GM18861 (cell line): Measurements from ENCODE around the gene IPPK.

Experiments
- ATAC-seq: cut with Tn5 transposase; IDR thresholded peaks from one replicate; pipeline ENCODE4 v1.9.1; 2021; ENCODE audit not compliant: unreplicated experiment

The IPPK gene

DNA sequence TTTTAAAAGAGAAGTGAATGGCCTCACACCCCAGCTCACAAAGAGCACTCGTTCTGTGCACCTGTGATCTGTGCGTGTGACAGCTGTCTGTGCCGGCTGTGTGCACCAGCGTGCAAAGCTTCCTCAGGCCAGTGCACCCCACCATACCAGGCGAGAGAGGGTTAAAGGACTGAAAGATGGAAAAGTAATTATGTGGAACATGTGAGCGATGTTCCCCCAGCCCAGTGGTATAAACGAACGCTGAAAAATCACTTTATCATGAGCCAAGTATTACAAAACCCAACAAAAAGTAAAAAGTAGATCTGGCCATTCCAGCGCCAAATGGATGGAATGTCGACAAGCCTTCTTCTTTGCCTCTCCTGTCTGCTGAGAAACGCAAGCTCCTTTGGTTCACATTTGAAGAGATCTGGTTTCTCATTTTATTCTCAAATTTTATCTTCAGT is 53.7 kb downstream of the IPPK start:
- no peak for ATAC-seq

DNA sequence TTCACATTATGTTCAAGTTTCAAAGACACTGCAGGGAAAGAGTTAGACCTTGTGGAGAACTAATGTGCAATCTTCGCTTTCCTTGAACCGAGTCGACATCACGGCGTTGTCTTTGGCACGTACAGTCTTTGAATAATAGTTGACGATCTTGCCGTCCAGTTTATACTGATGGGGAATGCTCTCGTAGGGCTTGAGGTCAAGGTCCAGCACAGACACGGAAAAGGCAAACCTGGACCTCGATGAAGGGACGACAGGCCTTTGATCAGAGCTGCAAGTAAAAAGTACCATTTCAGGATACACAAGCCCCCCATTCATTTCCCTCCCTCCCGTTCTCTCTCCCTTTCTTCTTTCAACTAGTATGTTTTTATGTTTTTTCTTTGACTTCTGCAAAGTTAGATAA is 54.1 kb downstream of the IPPK start:
- no peak for ATAC-seq

DNA sequence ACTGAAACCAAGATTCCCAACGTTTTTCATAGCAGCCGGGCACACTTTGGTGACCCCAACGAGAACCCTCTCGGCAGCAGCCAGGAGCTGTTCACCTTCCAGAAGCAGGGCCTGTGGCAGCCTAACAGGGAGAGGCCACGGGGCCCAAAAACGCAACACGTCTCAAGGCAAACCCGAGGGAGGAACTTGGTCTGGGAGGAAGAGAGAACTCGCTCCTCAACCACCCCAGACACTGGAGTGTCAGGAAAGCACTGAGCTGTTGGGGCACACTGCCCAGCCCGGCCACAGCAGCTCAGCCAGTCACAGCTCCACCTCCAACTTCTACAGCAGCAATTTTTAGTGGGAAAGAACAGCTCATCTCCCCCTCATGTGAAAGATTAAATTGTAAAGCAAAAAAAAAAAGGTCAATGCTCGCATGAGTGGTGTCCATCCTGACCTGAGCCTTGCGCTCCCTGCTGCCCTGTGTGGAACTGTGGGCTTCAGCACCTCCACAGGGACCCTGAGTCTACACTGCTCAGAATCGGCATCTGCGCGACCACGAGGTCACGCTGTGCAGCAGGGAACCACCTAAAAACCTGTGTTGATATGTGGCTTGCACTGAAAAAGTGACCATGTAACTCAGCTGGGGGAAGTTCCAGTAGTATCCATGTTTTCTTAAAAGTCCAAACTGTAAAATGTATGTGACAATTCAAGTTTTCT is 55.0 kb downstream of the IPPK start:
- no peak for ATAC-seq

DNA sequence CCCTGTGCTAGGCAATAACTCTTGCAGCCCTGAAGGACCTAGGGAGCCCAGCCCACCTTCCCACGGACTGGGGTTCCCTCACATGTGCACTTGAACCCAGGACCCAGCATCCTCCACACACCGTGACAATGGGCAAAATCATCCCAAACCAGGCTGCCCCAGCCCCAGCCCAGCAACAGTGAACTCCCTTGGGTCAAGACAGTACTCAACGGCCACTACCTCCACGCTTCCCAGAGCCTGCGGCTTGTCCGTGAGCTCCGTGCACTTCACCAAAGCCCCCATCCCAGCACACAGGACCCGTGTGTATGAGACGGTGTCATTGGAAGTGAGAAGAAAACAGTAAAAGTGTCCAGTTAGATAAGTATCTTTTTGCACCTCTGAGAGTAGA is 55.8 kb downstream of the IPPK start:
- ATAC-seq = no peak

DNA sequence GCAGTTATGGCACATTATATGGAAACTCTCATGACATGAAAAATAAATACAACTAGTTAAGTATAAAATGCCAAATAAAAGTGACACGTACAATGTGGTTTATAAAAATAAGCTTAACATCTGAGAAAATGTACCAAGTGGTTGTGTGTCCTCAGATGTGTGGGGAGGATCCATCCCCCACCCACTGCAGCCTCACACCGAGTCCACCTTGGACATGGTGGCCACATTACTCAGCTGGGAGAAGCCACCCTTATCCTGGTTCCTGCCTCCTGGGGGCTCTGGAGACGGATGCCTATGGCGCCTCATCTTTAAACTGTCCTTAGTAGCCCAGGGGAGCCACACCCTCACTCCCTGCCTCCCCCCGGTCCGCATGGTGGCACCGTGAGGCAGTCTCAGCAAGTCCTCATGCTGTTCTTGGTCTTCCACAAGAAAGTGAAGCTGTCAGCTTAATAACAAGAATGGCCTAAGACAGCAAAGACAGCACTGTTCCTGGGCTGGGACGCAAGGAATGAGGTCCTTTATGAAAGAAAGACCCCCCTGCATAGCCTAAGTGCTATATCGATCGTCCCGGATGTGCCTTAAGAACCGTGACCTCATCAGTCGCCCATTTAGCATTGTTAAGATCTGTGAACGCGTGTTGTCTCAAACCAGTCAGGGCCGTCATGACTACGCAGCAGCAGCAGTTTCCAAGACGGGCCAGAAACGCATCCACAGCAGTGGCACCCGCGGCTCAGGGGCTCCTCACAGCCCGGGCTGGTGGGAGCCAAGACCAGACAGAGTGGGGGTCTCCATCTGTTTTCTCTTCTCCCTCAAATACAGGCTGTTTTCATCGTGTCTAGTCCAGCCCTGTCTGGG is 56.4 kb downstream of the IPPK start:
- ATAC-seq = no peak

DNA sequence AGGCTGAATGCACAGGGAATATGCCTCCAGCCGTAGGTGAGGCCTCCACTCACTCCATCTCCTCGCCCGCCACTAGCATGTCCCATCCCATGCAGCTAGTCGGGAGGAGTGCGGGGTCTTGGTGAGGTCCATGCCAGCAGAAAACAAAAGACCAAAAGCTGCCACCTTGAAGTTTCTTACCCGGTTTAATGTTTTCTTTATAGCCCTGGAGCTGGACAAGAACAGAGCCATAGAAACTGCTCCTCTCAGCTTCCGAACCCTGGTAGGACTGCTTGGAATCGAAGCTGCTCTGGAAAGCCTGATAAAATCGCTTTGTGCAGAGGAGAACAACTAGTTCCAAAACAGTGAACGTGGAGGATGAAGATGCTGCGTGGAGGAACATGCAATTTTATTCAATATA is 57.1 kb downstream of the IPPK start:
- no peak for ATAC-seq

DNA sequence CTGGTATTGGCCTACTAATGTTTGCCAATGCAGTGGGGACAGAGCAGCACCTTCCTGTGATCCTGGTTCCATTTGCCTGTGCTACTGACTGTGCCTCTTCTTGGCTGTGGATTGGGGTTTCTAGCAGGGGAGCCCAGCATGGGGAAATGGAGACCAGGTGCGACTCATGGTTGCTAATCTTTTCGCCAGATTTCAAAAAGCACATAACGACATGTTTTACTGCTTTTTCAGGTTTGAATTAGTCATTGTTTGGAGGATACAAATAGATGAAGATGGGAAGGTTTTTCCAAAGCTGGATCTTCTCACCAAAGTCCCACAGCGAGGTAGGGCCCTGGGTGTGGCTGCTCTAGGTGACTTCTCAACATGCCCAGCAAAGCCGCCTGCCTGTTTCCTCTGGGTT is 57.6 kb downstream of the IPPK start:
- no peak for ATAC-seq

DNA sequence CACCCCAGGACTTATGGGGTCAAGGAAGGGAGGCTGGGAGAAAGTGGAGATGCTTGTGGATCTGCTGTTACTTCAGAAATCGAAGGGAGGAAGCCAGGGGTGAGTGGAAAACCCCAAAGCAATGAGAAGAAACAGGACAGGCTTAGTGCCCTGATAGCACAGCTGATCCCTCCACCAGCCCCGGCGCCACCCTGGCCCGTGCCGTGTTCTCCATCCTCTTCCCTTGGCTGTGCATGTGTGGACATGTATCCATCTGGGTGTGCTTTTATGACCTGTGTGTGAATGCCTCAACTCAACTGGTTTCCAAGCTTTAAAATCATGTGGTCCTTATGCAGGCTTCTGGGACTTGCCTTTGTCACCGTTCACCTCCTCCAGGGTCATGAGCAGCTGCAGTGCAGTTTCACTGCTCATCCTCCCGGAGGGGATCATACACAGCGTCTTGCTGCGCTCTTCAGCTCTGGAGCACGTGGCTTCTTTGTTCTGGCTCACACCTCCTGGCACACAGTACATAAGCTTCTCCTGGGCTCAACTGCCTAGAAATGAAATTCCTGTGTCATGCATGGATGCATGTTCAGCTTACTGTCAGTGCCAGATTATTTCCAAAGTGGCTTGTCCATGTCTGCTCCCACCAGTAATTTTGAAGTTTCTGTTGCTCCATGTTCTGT is 58.2 kb downstream of the IPPK start:
- ATAC-seq = no peak

DNA sequence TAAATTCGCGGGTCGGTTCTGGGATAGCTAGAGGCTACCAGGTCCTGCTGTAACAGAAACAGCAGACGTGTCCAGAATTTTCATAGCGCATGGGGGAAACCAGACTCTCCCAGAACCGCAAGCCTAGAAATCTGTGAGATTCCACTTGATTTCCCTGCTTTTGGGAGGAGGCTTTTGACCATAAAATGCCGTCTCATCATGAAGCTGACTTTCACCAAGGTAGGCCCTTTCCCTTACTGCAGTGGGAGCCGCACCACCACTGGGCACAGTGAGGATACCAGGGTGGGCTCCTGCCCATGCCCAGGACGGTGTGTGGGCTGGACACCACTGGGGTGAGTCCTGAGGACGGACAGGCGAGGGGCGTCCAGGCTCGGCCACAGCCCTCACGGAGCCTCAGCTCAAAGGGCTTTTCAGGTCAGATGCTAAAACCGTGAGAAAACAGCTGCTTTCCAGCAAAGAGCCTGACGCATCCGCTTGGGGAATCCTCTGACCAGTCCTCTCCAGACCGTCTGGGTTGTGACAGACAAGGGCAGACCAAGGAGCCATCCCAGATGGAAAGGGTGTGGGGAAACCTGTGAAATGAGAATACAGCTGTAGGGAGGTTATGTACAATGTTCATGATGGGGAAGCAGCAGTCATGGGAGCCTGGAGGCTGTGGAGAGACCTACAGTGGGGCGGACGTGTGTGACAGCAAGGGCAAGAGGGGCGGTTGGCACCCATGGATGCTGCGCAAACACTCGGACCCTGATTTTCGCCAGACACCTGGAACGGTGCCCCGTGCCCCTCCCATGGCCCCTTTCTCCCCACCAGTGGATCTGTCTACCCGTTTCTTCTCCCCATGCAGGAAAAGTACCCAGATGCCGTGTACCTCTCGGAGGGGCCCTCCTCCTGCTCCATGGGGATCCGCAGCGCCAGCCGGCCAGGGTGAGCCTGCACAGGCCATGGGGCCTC is 59.2 kb downstream of the IPPK start:
- ATAC-seq = no peak

DNA sequence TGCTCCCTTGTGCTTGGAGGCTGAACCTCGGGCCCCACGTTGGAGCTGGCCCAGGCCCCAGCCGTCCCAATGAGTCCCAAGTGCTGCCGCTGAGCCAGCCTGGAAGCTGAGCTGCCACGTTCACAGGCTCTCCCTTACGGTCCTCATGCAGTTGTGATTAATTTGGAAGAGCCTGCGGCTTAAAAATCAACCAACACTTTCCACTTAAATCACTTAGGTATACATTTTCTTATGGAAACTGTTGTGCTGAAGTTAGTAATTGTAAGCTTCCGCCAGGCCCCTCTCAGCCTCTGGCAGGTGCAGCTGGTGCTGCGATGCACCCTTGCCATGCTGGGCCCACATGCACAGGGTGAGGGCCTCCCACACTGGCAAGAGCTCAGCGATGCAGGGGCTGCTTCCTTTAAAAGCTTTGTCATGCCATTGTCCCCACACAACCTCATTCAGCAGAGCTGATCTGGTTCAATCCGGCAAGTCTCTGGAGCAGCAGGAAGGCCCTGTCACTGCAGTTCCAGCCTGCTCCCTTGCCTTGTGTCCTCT is 61.0 kb downstream of the IPPK start:
- no peak for ATAC-seq

DNA sequence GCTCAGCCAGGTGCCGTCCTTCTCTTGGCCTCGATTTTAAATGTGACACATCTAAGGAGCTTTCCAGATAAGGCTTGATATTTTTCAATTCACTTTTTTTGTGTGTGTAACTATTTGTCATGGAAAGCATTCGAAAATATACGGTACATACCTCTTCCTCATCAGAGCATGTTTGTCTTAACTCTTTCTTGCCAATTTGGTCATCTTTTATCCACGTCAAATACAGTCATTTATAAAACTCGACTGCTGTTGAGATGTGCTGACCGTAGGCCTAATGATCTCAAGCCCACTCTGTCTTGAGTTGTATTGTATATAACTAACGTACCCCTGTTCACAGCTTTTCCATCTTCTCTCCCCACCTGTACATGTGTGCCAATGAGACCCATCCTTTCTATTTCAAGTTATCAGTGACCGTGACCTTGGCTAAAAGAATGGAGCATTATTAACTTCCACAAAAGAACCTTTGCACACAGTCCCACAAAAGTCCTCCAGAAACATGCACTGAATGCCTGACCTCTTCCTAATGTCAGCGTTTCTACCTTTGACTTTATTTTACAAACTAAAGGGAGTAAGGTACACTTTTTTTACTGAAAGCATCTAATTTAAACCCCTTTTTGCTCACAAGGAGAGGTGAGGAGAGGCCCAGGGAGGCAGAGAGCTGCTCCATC is 61.6 kb downstream of the IPPK start:
- no peak for ATAC-seq

DNA sequence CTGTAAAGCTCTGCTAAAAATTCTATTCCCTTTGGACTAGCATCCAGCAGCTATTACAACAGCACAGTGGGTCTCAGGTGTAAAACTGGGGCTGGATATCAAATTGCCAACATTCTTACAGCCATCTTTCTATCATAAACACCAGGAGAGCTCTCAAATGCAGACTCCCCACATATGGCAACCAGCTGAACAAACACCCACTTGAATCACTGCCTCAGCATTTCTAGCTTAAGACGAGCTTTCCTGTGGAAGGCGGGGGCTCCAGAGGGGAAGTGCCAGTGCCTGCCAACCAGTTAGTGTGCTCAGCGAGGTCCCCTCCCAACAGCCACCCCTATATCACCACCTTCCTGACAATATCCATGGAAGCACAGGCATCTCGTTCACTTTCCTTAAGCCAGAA is 62.2 kb downstream of the IPPK start:
- ATAC-seq = no peak

DNA sequence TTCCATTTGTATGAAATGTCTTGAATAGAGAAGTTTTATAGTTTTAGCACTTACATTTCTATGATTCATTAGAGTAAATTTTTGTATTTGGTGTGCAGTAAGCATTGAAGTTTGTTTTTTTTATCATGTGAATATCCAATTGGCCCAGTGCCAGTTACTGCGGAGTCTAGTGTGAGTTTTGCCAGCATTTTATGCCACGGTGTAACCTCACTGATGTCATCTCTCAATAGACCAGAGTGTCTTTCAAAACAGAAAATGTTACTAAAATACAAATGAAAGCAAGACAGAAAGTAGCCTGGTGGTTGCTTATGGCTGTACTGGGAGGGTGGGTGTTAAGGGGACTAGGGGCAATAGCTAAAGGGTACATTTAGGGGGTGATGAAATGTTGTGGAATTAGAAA is 62.8 kb downstream of the IPPK start:
- no peak for ATAC-seq

DNA sequence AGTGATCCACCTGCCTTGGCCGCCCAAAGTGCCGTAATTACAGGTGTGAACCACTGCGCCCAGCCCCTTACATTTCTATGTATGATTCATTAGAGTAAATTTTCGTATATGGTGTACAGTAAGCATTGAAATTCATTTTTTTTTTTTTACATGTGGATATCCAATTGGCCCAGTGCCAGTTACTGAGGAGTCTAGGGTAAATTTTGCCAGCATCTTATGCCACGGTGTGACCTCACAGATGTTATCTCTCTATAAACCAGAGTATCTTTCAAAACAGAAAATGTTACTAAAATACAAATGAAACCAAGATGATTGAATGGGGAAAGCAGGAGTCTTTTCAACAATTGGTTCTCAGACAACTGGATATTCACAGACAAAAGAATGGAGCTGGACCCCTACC is 64.7 kb downstream of the IPPK start:
- ATAC-seq = no peak

DNA sequence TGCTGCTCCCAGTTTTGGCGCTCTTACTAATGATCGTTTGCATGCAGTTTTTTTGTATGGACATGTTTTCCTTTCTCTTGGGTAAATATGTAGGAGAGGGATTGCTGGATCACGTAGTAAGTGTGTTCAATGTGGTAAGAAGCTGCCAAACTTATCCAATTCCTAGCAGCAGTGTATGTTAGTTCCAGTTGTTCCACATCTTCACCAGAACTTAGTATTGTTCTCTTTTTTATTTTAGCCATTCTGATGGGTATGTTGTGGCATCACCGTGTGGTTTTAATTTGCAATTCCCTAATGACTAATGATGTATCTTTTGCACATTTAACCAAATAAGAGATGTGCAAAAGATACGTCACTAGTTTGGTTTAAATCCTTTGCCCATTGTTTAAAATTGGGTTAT is 65.9 kb downstream of the IPPK start:
- no peak for ATAC-seq

DNA sequence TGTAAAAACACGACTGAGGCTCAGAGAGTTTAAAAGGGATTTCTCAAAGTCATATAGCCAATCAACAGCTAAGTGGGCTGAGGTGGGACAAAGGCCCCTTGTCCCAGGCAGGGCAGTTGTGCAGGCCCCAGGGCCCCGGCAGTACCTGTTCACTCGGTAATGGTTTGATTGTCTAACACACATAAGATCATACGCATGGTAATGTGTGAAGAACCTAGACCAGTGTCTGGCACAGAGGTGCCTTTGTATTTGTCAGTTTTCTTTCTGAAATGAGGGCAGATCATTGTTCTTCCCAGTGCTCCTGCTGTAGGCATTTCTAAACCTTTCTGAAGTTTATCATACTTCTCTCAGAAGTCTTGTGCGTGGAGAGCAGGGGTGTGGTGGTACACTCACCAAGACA is 66.8 kb downstream of the IPPK start:
- no peak for ATAC-seq

DNA sequence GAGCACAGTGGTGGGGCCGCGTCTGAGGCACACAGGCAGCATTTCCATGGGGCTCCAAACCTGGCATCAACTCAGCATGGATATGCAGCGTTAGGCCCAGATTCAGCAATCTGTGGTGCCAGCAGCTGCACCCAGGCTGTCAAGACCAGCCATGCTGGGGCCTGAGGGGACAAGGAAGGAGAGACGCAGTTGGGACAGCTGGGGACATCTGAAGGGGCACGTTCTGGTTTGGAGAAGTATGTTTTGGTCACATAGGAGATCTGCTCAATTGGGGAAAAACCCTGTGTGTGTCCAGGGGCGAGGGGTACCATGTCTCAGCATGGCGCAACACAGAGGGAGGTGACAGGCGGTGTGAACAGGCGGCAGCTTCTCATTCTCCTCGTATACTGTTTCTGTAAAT is 67.5 kb downstream of the IPPK start:
- no peak for ATAC-seq

DNA sequence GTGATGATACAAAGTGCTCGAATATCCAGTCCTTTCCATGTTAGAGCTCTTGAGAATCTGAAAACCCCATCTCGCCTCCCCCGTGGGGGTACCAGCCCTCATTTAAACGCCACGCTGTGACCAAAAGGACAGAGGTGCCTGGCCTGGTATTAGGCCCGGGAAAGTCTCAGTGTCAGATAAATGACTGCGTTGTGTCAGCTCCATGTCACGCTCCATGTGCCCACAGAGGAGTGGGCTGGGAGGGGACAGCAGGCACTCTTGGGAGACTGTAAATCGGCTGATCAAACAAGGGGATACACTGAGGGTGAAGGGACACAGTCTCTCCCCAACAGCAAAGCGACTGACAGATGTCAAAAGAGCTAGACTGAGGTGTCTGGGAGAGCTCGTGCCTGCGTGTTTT is 68.5 kb downstream of the IPPK start:
- no peak for ATAC-seq

DNA sequence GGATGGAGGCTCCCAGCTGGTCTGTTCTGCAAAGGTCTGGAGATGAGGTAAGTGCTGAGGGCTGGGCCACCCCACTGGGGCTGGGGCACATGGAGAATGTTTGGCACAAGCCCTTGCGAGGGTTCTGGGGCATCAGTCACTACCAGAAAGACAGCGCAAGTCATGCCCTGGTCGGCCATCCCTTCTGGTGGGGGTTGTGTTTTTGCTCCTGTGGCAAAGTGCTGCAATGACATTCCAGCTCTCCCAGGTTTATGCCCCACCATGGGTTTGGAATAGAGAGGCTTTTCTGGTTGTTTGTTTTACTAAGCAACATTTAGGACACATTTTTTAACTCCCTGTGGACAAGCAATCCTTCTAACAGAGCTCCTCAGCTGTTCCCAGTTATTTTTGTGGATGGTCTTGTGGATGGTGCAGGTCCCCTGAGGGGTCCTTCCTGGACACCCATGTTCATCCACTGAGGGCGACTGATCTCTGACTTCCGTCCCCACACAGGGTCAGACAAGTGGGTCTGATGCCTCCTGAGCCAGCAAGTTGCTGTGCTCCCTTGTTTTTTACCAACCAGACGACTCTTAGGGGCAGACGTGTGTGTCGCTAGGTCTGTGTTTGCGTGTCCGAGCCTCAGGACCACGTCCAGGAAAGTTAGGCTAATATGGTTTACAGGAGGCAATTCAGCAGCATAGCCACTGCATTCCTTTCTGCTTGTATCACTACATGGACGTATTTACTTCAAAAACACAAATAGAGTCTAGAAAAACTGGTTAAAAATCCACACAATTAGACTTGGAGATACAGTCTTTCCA is 69.3 kb downstream of the IPPK start:
- no peak for ATAC-seq
